GM10266 (cell line): ENCODE results near the gene EEPD1.
"Not testable (repeated sequence)": the region's sequence is repeated elsewhere in the genome, so short reads cannot be mapped to it uniquely, and the experiment has no call there.

Experiments used
- DNase-seq: peaks from one replicate; pipeline ENCODE4 v3.0.0; 2012; ENCODE audit errors: extremely low spot score
- CTCF ChIP-seq: IDR thresholded peaks from 2 replicates; pipeline ENCODE4 v1.5.1; 2012; ENCODE audit warnings: mild to moderate bottlenecking, low read depth; ENCODE audit not compliant: control insufficient read depth, insufficient read depth; ENCODE audit errors: missing control alignments

EEPD1 gene

GRCh38 chr7:36152756-36153570 is at the start of gene EEPD1:
Gene EEPD1 (plus strand): TSS chr7:36153254. CDS start chr7:36154325, 1,071 bp downstream.
- TF ChIP-seq CTCF, result no peak
- DNase-seq, result peak; percentile 97

- DNase-seq, result no peak
- TF ChIP-seq CTCF, result no peak
Observed at GRCh38 chr7:36103837-36104561, 49.1 kb upstream of the EEPD1 start.

- not testable (repeated sequence) for DNase-seq
Observed at GRCh38 chr7:36106972-36107908, 45.8 kb upstream of the EEPD1 start.

- no peak for TF ChIP-seq CTCF
- DNase-seq, result no peak
Observed at GRCh38 chr7:36107926-36108631, 45.0 kb upstream of the EEPD1 start.

- no peak for TF ChIP-seq CTCF
- no peak for DNase-seq
Observed at GRCh38 chr7:36109013-36109627, 43.9 kb upstream of the EEPD1 start.

- DNase-seq, result no peak
- TF ChIP-seq CTCF, result no peak
Observed at GRCh38 chr7:36110584-36110983, 42.5 kb upstream of the EEPD1 start.
